B cell (primary cell): ENCODE data around the gene GDAP1L1. TPM values are rescaled to one million over a fixed set of nuclear protein-coding genes. Genes with fewer than 3 reads are reported as not detected.

Experiments used
- ATAC-seq: fragments of 200-7000 bp; cut with Tn5 transposase; one replicate; pipeline ENCODE4 v1.10.0; 2021; ENCODE audit warnings: low read depth, mild to moderate bottlenecking, moderate number of reproducible peaks, moderate library complexity
- CTCF ChIA-PET: fragments of 350-600 bp; sonication (Branson Sonifier 250); formaldehyde crosslinking; loops from one replicate; lab custom pipeline; 2021; ENCODE audit warnings: antibody characterized with exemption, inconsistent platforms; lab: Charles Lee
- POLR2A ChIA-PET: fragments of 350-600 bp; sonication (Branson Sonifier 250); formaldehyde crosslinking; loops from one replicate; lab custom pipeline; 2021; ENCODE audit warnings: antibody characterized with exemption; lab: Charles Lee
- DNase-seq: peaks from one replicate; pipeline ENCODE4 v3.0.0; 2013
- H2AFZ ChIP-seq: 2 replicates; pipeline ENCODE4 v1.6.1; 2012; ENCODE audit warnings: mild to moderate bottlenecking, low read depth, low read length; ENCODE audit not compliant: insufficient read depth, poor library complexity, severe bottlenecking
- H3K27ac ChIP-seq, 2 donors: 1 replicate in 1 of 2; 2 replicates in 1 of 2; pipeline ENCODE4 v1.5.1; 2012 to 2013; ENCODE audit warnings: low read length in 2 of 2, mild to moderate bottlenecking in 2 of 2, moderate library complexity in 1 of 2
- H3K27me3 ChIP-seq, 4 experiments: fragments of 200-600 bp in 1 of 4; sonication (generic) in 1 of 4; replicated peaks in 1 of 4; 1 replicate in 2 of 4; 2 replicates in 2 of 4; pipeline versions ENCODE4 v1.6.1 to v1.7.0; 2013 to 2016; ENCODE audit warnings: low read length in 3 of 4, mild to moderate bottlenecking in 2 of 4, mixed read lengths in 1 of 4, moderate library complexity in 1 of 4; ENCODE audit not compliant: insufficient read depth in 4 of 4, control insufficient read depth in 3 of 4; ENCODE audit errors: control extremely low read depth in 1 of 4
- H3K36me3 ChIP-seq, 2 experiments: replicated peaks in 1 of 2; 1 replicate in 1 of 2; 2 replicates in 1 of 2; pipeline versions ENCODE4 v1.6.1 to v1.7.1; 2013; ENCODE audit warnings: low read length in 1 of 2; ENCODE audit not compliant: insufficient read depth in 2 of 2, control insufficient read depth in 1 of 2; ENCODE audit errors: control extremely low read depth in 1 of 2, extremely low read depth in 1 of 2
- H3K4me1 ChIP-seq, 2 donors: fragments of 200-600 bp in 1 of 2; sonication (generic) in 1 of 2; 1 replicate in 1 of 2; 2 replicates in 1 of 2; pipeline versions ENCODE4 v1.5.1 to v1.6.1; 2013 to 2017; ENCODE audit warnings: low read length in 2 of 2; ENCODE audit not compliant: control insufficient read depth in 2 of 2, insufficient read depth in 2 of 2
- H3K4me2 ChIP-seq: replicated peaks from 2 replicates; pipeline ENCODE3; 2012; ENCODE audit warnings: mild to moderate bottlenecking, low read depth, low read length; ENCODE audit not compliant: poor library complexity, severe bottlenecking
- H3K4me3 ChIP-seq, 5 experiments: fragments of 200-600 bp in 1 of 5; sonication (generic) in 1 of 5; 1 replicate in 3 of 5; 2 replicates in 2 of 5; pipeline versions ENCODE4 v1.5.1 to v1.7.0; 2011 to 2016; ENCODE audit warnings: low read length in 4 of 5, mild to moderate bottlenecking in 4 of 5, low read depth in 2 of 5, control low read depth in 1 of 5, moderate library complexity in 1 of 5; ENCODE audit not compliant: insufficient read depth in 1 of 5; ENCODE audit errors: control extremely low read depth in 1 of 5, extremely low read depth in 1 of 5
- H3K79me2 ChIP-seq: fragments of 200-600 bp; sonication (generic); one replicate; pipeline ENCODE4 v1.6.0; 2016; ENCODE audit warnings: low read length; ENCODE audit not compliant: control insufficient read depth, insufficient read depth
- H3K9ac ChIP-seq: fragments of 200-600 bp; sonication (generic); 2 replicates; pipeline ENCODE4 v1.6.1; 2017; ENCODE audit warnings: mild to moderate bottlenecking, low read length, moderate library complexity
- H3K9me3 ChIP-seq, 3 donors: one replicate each; pipeline versions ENCODE4 v1.6.1 to v1.7.1; 2013; ENCODE audit warnings: low read length in 2 of 3; ENCODE audit not compliant: control insufficient read depth in 2 of 3, insufficient read depth in 1 of 3; ENCODE audit errors: control extremely low read depth in 1 of 3
- H4K20me1 ChIP-seq: 2 replicates; pipeline ENCODE4 v1.6.0; 2012; ENCODE audit warnings: mild to moderate bottlenecking, low read length; ENCODE audit not compliant: insufficient read depth, control insufficient read depth, poor library complexity, severe bottlenecking
- H3K27ac Mint-ChIP-seq: one replicate; pipeline ENCODE4 v1.8.0; 2021; ENCODE audit warnings: mixed read lengths
- H3K27me3 Mint-ChIP-seq: one replicate; pipeline ENCODE4 v1.8.0; 2021; ENCODE audit warnings: mixed read lengths
- H3K4me1 Mint-ChIP-seq: one replicate; pipeline ENCODE4 v1.8.0; 2021; ENCODE audit warnings: mixed read lengths
- H3K4me3 Mint-ChIP-seq: one replicate; pipeline ENCODE4 v1.8.0; 2021; ENCODE audit warnings: mixed read lengths
- H3K9me3 Mint-ChIP-seq: one replicate; pipeline ENCODE4 v1.8.0; 2022; ENCODE audit warnings: mixed read lengths; ENCODE audit not compliant: insufficient read depth
- CTCF ChIP-seq: fragments of 200-600 bp; IDR thresholded peaks from one replicate; pipeline ENCODE4 v1.8.0; 2022; ENCODE audit warnings: antibody characterized with exemption, mild to moderate bottlenecking
- EZH2 ChIP-seq: IDR thresholded peaks from 2 replicates; pipeline ENCODE4 v1.6.1; 2012; ENCODE audit warnings: borderline replicate concordance, low read depth, mild to moderate bottlenecking, moderate library complexity, low read length; ENCODE audit not compliant: insufficient read depth, poor library complexity, severe bottlenecking
- WGBS: methylation state at CpG from one replicate; pipeline ENCODE4 v1.1.5; 2013; ENCODE audit warnings: missing lambda C conversion rate; ENCODE audit not compliant: insufficient coverage; 5-methylcytosine and 5-hydroxymethylcytosine counted together
- intact Hi-C: fragments of 100-400 bp; cut with micrococcal nuclease; formaldehyde crosslinking; loops from one replicate; pipeline ENCODE4 v1.10.0; 2022
- polyA plus RNA-seq: library from polyadenylated mRNA; depleted of rRNA; stranded (reverse); fragments of >200 nt; gene quantifications from 2 replicates; pipeline ENCODE4 v1.2.3, GENCODE V29; 2012
- total RNA-seq, 2 donors: library from RNA; stranded (reverse); fragments of 120-200 nt in 1 of 2; gene quantifications; 1 replicate in 1 of 2; 2 replicates in 1 of 2; pipeline versions ENCODE4 v1.2.3 to v1.2.4, GENCODE V29; 2013 to 2022

Gene GDAP1L1
- total and polyA plus RNA-seq, 2 donors (not counting 1 experiment from before 2014, with no cell fraction given): not detected

DNA sequence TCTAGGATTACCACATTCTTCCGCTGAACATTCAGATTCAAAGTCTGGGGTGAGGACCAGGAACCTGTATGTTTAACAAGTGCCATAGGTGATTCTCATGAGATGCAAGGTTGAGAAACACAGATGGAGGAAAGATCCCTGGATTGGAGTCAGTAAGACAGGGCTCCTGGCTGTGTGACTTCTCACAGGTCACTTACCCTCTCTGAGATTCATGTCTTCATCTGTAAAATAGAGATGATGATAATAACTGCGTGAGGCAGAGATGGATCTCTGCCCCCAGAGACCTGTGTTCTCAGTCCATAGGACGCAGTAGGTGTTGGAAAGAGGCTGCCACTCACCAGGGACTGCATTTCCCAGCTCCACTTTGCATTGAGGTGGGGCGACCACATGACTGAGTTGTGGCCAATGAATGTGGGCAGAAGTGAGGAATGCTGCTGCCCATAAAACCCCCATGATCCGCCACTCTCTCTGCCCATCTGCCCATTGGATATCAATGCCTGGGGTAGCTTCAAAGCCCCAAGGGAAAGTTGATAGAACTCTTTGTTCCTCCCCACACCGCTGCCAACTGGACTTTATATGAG is 13.6 kb upstream of the GDAP1L1 start:
- no peak for ATAC-seq
- H3K9me3 Mint-ChIP-seq: no peaks in the 10 kb centered on the region
- ChIA-PET POLR2A (no interaction called here), CTCF (interaction anchor here (0.6 to 3.1 kb wide), 3 partner anchors 16 to 151 kb away, joined by 3 to 10 read pairs (median 4); no protein-coding TSS in a partner anchor)
- H3K4me1 Mint-ChIP-seq: no peaks in the 10 kb centered on the region
- Histone ChIP-seq H2AFZ (no peak overlapping the region), H3K27me3 (no peaks in the 10 kb centered on the region), H3K79me2 (no peaks in the 10 kb centered on the region), H3K27ac (no peak overlapping the region), H3K36me3 (no peaks in the 10 kb centered on the region), H3K4me1 (no peaks in the 10 kb centered on the region), H3K9me3 (peaks cover 0 to 5% (median 0%) of the 10 kb centered on the region in 3 donors), H3K9ac (no peak overlapping the region), H3K4me3 (no peak overlapping the region), H4K20me1 (no peaks in the 10 kb centered on the region), H3K4me2 (no peak overlapping the region)
- intact Hi-C loops: no loop called here
- no peak overlapping the region for H3K4me3 Mint-ChIP-seq
- TF ChIP-seq CTCF (no peak), EZH2 (no peak)
- no peak overlapping the region for H3K27ac Mint-ChIP-seq
- H3K27me3 Mint-ChIP-seq: peaks cover 4% of the 10 kb centered on the region
- 85% methylated on average over 2 of the region's 6 CpGs for WGBS
- no peak for DNase-seq

DNA sequence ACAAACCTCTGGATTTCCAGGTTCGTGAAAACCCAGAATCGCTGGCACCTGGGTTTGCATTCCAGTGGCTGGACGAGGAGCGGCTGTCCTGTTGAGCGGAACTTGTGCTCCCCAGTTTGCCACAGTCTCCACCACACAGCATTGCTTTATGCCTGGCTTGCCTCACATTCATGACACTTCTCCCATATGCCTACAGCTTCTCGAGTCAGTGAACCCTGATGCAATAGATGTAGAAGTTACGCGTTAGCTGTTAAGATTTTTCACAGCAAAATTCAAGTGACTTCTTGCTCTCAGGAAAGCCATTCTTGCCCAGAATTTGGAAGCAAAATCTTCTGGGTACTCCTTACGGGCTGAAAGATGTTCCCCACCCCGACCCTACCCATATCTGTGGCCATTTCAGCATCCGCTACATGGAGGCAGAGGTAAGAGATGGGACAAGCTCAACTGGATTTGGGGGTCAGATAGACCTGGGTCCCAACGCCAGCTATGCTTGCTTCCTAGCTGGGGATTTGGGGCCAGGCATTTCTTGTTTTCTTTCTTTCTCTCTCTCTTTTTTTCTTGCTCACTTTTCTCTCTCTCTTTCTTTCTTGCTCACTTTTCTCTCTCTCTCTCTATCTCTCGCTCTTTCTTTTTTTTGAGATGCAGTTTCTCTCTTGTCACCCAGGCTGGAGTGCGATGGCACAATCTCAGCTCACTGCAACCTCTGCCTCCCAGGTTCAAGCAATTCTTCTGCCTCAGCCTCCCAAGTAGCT is 12.4 kb upstream of the GDAP1L1 start:
- ATAC-seq (no peak), DNase-seq (no peak)
- POLR2A ChIA-PET: no interaction called here
- no peak for TF ChIP-seq EZH2
- no peak for TF ChIP-seq CTCF
- no peaks in the 10 kb centered on the region for H3K27me3 ChIP-seq
- H3K9ac ChIP-seq: no peak overlapping the region
- no peak overlapping the region for H3K4me2 ChIP-seq
- Mint-ChIP-seq H3K4me1 (no peaks in the 10 kb centered on the region), H3K4me3 (no peak overlapping the region), H3K9me3 (no peaks in the 10 kb centered on the region), H3K27me3 (peaks cover 10% of the 10 kb centered on the region), H3K27ac (no peak overlapping the region)
- no peaks in the 10 kb centered on the region for H4K20me1 ChIP-seq
- H3K4me3 ChIP-seq: no peak overlapping the region
- CTCF ChIA-PET: interaction anchor here (3.1 kb wide), 1 partner anchor 17 kb away, joined by 10 read pairs; no protein-coding TSS in a partner anchor
- H3K9me3 ChIP-seq: peaks cover 0 to 9% (median 0%) of the 10 kb centered on the region in 3 donors
- H2AFZ ChIP-seq: no peak overlapping the region
- no peaks in the 10 kb centered on the region for H3K79me2 ChIP-seq
- H3K27ac ChIP-seq: no peak overlapping the region
- 94% methylated on average over 13 of the region's 14 CpGs for WGBS
- no peaks in the 10 kb centered on the region for H3K36me3 ChIP-seq
- no peaks in the 10 kb centered on the region for H3K4me1 ChIP-seq
- intact Hi-C loops: no loop called here
